Gastrocnemius medialis (tissue), 4 donors: Measurements from ENCODE around the gene NNT. TPM values are rescaled to one million over a fixed set of nuclear protein-coding genes. Genes with fewer than 3 reads are reported as not detected.
A peak's percentile ranks its signal among the peaks of the same experiment; 100 is the strongest.

Experiments
- ATAC-seq, 2 donors: fragments of 150-250 bp; one replicate each; pipeline ENCODE4 v1.9.1; 2016
- DNase-seq, 2 donors: peaks; one replicate each; pipeline ENCODE4 v3.0.0-alpha.2; 2019
- H3K27ac ChIP-seq, 4 donors: fragments of 200-600 bp; sonication (generic); 1 replicate in 1 of 4; 2 replicates in 3 of 4; pipeline ENCODE4 v1.5.1; 2016 to 2018; ENCODE audit warnings: mild to moderate bottlenecking in 2 of 4, moderate library complexity in 1 of 4
- H3K27me3 ChIP-seq, 3 donors: fragments of 200-600 bp; sonication (generic) in 2 of 3; 1 replicate in 1 of 3; 2 replicates in 2 of 3; pipeline versions ENCODE4 v1.5.1 to v1.6.0; 2016 to 2019; ENCODE audit warnings: mild to moderate bottlenecking in 1 of 3, moderate library complexity in 1 of 3
- H3K36me3 ChIP-seq, 2 donors: fragments of 200-600 bp; sonication (generic) in 1 of 2; one replicate each; pipeline ENCODE4 v1.5.1; 2017 to 2018
- H3K4me1 ChIP-seq, 2 donors: fragments of 200-600 bp; sonication (generic) in 1 of 2; one replicate each; pipeline ENCODE4 v1.5.1; 2016 to 2017; ENCODE audit warnings: mild to moderate bottlenecking in 2 of 2
- H3K4me3 ChIP-seq, 4 donors: fragments of 200-600 bp; sonication (generic) in 3 of 4; 1 replicate in 1 of 4; 2 replicates in 3 of 4; pipeline ENCODE4 v1.5.1; 2016 to 2019; ENCODE audit warnings: mild to moderate bottlenecking in 2 of 4
- H3K9me3 ChIP-seq, 3 donors: fragments of 200-600 bp; sonication (generic) in 2 of 3; 1 replicate in 1 of 3; 2 replicates in 2 of 3; pipeline ENCODE4 v1.5.1; 2016 to 2019
- POLR2A ChIP-seq, 2 donors: fragments of 450-650 bp; IDR thresholded peaks; one replicate each; pipeline ENCODE4 v1.6.1; 2017; ENCODE audit warnings: antibody characterized with exemption in 2 of 2, mild to moderate bottlenecking in 2 of 2, moderate library complexity in 2 of 2
- in situ Hi-C, 4 donors: fragments of 200-750 bp; cut with MboI; loops; one replicate each; pipeline versions ENCODE4 v1.15.0 to v1.8.0; 2017; ENCODE audit warnings: low sequenced_read_pairs in 4 of 4
- intact Hi-C: fragments of 100-400 bp; cut with DNase I; formaldehyde crosslinking; loops from one replicate; pipeline ENCODE4 v1.15.1; 2023; ENCODE audit warnings: low total_unique reads
- total RNA-seq, 4 donors: library from RNA; depleted of rRNA; stranded (reverse); fragments of >200 nt; gene quantifications; one replicate each; pipeline versions ENCODE4 v1.1.0 to v1.2.3, GENCODE V29; 2016
- TF ChIP-seq, protein P1 (sequence below), 5 experiments: fragments of 450-650 bp in 3 of 5; fragments of 200-600 bp in 2 of 5; sonication (generic) in 2 of 5; IDR thresholded peaks in 4 of 5; conservative IDR thresholded peaks in 1 of 5; 1 replicate in 4 of 5; 2 replicates in 1 of 5; pipeline ENCODE4 v1.5.1; 2016 to 2019; ENCODE audit warnings: antibody characterized with exemption in 5 of 5, mild to moderate bottlenecking in 3 of 5, moderate library complexity in 3 of 5

The NNT gene
- total RNA-seq, 4 donors from 2014 or later = 90.3 to 149 (median 127) TPM

DNA sequence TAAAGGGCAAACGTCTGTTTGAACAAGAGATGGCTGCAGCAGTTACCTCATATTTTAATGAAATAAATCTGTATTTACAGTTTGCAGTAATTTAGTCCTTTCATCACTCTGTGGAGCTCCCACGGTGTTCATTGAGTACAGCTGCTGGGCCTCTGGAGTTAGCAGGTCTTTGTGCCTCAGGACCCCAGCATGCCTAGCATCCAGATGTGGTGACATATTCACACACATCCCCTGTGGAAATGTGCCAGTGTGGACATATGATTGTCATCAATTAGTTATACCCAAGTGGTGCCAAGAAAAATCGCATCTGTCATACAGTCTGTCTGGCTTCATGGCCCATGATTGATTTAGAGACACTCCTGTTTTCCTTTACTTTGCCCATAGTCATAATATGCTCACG, 77.3 kb downstream of the NNT start:
- peaks cover 18 to 43% of the 10 kb centered on the region in 2 donors for H3K4me1 ChIP-seq
- DNase-seq = no peak
- H3K27ac ChIP-seq = peak overlapping the region in 3 of 4 donors; percentile 8 to 34 (median 25)
- no peaks in the 10 kb centered on the region for H3K27me3 ChIP-seq
- ATAC-seq = no peak
- no peaks in the 10 kb centered on the region for H3K9me3 ChIP-seq
- intact Hi-C loops = loop anchor here (5.0 kb wide), 1 partner anchor 48 kb away; no protein-coding TSS in a partner anchor
- H3K4me3 ChIP-seq = no peak overlapping the region
- H3K36me3 ChIP-seq = peaks cover 0 to 11% of the 10 kb centered on the region in 2 donors
- TF ChIP-seq, protein P1, sequence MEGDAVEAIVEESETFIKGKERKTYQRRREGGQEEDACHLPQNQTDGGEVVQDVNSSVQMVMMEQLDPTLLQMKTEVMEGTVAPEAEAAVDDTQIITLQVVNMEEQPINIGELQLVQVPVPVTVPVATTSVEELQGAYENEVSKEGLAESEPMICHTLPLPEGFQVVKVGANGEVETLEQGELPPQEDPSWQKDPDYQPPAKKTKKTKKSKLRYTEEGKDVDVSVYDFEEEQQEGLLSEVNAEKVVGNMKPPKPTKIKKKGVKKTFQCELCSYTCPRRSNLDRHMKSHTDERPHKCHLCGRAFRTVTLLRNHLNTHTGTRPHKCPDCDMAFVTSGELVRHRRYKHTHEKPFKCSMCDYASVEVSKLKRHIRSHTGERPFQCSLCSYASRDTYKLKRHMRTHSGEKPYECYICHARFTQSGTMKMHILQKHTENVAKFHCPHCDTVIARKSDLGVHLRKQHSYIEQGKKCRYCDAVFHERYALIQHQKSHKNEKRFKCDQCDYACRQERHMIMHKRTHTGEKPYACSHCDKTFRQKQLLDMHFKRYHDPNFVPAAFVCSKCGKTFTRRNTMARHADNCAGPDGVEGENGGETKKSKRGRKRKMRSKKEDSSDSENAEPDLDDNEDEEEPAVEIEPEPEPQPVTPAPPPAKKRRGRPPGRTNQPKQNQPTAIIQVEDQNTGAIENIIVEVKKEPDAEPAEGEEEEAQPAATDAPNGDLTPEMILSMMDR (IDR thresholded peaks at IDR 0.05 in 4 of 5, conservative IDR thresholded peaks at IDR 0.05 in 1 of 5) = no peak
- TF ChIP-seq POLR2A (IDR thresholded peaks at IDR 0.05) = no peak
- in situ Hi-C loops = no loop called here

DNA sequence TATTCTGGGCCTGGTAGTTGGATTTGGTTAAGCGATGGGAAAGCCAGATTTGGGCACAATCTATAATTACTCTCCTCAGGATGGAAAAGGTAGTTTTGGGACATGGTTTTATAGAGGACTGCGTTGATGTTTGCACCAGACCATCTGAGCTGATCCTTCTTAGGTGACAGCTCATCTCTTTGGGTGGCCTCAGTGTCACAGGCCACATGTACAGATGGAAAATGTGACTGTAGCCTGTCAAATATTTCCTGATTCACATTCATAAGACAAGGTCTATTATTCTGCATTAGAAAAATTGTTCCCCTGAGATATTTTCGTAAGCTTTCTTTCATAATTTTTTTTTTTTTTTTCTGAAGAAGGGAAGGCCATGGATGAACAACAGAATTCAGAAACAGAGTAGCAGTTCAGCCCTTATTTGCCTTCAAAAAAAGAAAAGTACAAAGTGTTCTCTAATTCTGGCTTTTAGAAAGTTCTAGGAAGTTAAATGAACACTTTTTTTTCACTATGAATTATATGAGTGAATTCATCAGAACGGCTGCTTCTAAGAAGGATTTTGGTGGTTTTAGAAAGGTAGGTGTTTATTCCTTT, 81.0 kb downstream of the NNT start:
- in situ Hi-C loops = no loop called here

DNA sequence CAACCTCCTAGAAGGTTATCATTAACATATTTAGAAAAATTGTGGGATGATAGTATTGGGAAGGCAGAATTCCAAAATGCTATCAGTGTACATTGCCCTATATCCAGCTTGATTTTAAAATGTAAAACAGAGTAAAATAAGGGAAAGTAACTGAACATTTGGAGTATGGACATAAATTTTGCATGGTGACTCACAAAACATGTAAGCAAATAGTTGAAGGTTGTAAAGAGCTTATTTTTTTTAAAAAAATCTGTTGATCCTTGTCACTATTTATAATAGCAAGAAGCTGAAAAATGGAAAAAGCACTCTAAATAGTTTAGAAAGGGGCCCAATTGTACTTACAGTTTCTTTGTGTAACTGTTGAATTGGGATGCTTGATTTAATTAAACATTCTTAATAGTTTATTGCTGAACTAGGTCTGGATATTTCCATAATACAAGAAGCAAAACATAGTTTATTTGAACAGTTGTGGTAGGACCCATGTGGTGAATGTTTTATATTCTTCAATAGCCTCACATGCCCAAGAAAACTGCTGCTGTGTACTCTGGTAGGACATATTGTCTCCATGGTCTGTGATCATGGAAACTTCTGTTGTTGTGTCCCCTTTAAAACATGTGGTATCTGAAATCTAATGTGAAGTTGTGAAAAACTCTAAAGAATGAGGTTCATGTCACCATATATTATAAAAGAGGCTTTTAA, 82.4 kb downstream of the NNT start:
- peaks cover 39 to 49% of the 10 kb centered on the region in 2 donors for H3K4me1 ChIP-seq
- no peak for TF ChIP-seq POLR2A (IDR thresholded peaks at IDR 0.05)
- TF ChIP-seq, protein P1 (IDR thresholded peaks at IDR 0.05 in 4 of 5, conservative IDR thresholded peaks at IDR 0.05 in 1 of 5) = no peak
- intact Hi-C loops (no loop called here), in situ Hi-C loops (no loop called here)
- no peak overlapping the region for H3K4me3 ChIP-seq
- ATAC-seq = no peak
- no peak for DNase-seq
- H3K27me3 ChIP-seq = no peaks in the 10 kb centered on the region
- no peaks in the 10 kb centered on the region for H3K9me3 ChIP-seq
- no peaks in the 10 kb centered on the region for H3K36me3 ChIP-seq
- peak overlapping the region; percentile 50 to 68 (median 54) for H3K27ac ChIP-seq

More for the DNA sequence above, 81.0 kb downstream of the NNT start:
- H3K36me3 ChIP-seq = no peaks in the 10 kb centered on the region
- intact Hi-C loops = loop anchor here (5.0 kb wide), 1 partner anchor 52 kb away; no protein-coding TSS in a partner anchor
- H3K27me3 ChIP-seq = no peaks in the 10 kb centered on the region
- TF ChIP-seq, protein P1 (IDR thresholded peaks at IDR 0.05 in 4 of 5, conservative IDR thresholded peaks at IDR 0.05 in 1 of 5) = no peak
- TF ChIP-seq POLR2A (IDR thresholded peaks at IDR 0.05) = no peak
- ATAC-seq = peak; percentile 78 to 83
- DNase-seq = peak in 1 of 2 donors; percentile 31
- H3K27ac ChIP-seq = peak overlapping the region; percentile 50 to 68 (median 54)
- no peak overlapping the region for H3K4me3 ChIP-seq
- no peaks in the 10 kb centered on the region for H3K9me3 ChIP-seq
- peaks cover 39 to 46% of the 10 kb centered on the region in 2 donors for H3K4me1 ChIP-seq

DNA sequence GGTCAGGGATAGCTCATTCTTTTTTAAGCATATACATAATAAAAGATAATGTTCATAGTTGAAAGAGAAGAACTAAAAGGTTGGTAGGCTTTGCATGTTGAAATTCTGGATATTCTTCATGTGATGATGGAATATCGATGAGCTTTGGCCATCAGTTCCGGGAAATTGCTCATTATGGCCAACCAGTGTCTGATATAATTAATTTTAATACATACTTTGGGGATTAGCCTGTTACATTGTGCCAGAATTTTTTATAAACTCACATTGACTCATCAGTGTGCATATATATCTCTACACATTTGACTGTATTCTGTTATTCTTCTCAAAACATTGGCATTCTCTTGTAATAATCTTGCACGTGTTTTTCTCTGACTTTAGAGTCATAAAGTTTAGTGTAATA, 84.3 kb downstream of the NNT start:
- DNase-seq = no peak
- Histone ChIP-seq H3K27me3 (no peaks in the 10 kb centered on the region), H3K27ac (peak overlapping the region in 1 of 4 donors; percentile 68), H3K36me3 (no peaks in the 10 kb centered on the region), H3K4me3 (no peak overlapping the region), H3K9me3 (no peaks in the 10 kb centered on the region), H3K4me1 (peaks cover 39 to 56% of the 10 kb centered on the region in 2 donors)
- intact Hi-C loops = no loop called here
- no peak for ATAC-seq
- TF ChIP-seq, protein P1 (IDR thresholded peaks at IDR 0.05 in 4 of 5, conservative IDR thresholded peaks at IDR 0.05 in 1 of 5) = no peak
- no peak for TF ChIP-seq POLR2A (IDR thresholded peaks at IDR 0.05)
- in situ Hi-C loops = no loop called here
